ENCODE data around the gene NOD2.

The NOD2 gene

DNA sequence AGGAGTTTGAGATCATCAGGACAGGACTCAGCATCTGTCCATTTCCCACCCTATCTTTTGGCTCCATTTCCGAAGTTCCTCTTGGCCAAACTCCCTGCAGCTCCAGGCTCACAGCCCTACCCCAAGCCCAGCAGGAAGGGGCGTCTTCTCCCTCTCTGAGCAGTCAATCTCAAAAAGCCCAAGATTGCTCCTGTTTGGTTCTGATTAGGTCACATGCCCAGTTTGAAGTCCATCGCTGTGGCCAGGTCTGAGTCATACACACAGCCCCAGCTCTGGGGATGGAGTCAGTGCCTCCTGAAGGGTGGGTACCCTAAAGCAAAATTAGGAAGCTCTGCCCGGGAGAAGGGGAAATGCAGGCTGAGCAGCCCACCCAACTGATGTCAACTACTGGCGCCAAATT lies 36.2 kb upstream of the NOD2 start:
- TF ChIP-seq Cebpa-rat (IDR thresholded peaks at IDR 0.05), result no peak
- Histone ChIP-seq H3K9me3 (no peaks in the 10 kb centered on the region), H3K27me3 (no peaks in the 10 kb centered on the region), H3K4me1 (peaks cover 12% of the 10 kb centered on the region), H3K9ac (no peak overlapping the region), H3K27ac (no peak overlapping the region), H3K4me3 (no peak overlapping the region), H3K36me3 (no peaks in the 10 kb centered on the region), H3K4me2 (peak overlapping the region; percentile 29), H4K20me1 (no peaks in the 10 kb centered on the region)

DNA sequence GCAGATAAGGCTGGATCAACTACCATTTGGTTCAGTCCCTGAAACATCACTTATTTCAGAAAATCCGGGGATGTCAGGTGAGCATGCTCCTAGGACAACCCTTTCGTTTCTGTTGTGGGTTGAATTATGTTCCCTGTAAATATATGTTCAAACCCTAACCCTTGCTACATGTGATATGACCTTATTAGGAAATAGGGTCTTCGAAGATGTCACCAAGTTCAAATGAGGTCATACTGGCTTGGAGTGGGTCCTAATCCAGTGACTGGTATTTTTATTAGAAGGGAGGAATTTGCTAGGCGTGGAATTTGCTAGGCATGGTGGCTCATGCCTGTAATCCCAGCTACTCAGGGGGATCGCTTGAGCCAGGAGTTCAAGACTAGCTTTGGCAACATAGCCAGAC lies 33.6 kb upstream of the NOD2 start:
- Histone ChIP-seq H3K9ac (no peak overlapping the region), H3K4me3 (no peak overlapping the region), H4K20me1 (no peaks in the 10 kb centered on the region), H3K4me2 (no peak overlapping the region), H3K36me3 (no peaks in the 10 kb centered on the region), H3K4me1 (peaks cover 13% of the 10 kb centered on the region), H3K9me3 (no peaks in the 10 kb centered on the region), H3K27me3 (no peaks in the 10 kb centered on the region), H3K27ac (no peak overlapping the region)
- TF ChIP-seq Cebpa-rat (IDR thresholded peaks at IDR 0.05), result no peak

DNA sequence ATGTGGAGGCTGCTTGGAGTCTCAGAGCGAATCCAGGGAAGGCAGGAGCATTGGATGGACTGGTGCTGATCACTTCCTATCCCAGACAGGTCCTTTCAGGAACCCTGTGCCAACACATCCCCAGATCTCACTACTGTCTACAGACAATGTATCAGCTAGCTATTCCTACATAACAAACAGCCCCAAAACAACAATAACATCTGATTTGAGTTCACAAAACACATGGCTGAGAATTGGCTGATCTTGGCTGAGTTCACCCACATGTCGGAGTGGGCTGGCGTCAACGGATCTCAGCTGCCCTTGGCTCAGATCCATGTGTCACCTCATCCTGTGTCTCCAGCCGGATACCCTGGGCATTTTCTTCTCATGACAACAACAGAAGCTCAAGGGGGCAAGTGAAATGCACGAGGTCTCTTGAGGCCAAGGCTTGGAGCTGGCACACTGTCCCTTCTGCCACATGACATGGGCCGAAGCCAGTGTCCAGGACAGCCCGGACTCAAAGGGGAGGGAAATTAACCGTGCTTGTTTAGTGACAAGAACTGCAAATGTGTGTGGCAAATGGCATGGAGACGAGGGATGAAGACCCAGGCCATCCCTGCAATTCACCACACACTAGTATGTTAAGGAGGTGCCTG lies 31.0 kb upstream of the NOD2 start:
- no peak overlapping the region for H3K4me2 ChIP-seq
- H3K9ac ChIP-seq, result no peak overlapping the region
- no peaks in the 10 kb centered on the region for H4K20me1 ChIP-seq
- H3K36me3 ChIP-seq, result no peaks in the 10 kb centered on the region
- no peaks in the 10 kb centered on the region for H3K27me3 ChIP-seq
- no peak overlapping the region for H3K4me3 ChIP-seq
- no peak overlapping the region for H3K27ac ChIP-seq
- H3K4me1 ChIP-seq, result peaks cover 29% of the 10 kb centered on the region
- no peak for TF ChIP-seq Cebpa-rat (IDR thresholded peaks at IDR 0.05)
- no peaks in the 10 kb centered on the region for H3K9me3 ChIP-seq

DNA sequence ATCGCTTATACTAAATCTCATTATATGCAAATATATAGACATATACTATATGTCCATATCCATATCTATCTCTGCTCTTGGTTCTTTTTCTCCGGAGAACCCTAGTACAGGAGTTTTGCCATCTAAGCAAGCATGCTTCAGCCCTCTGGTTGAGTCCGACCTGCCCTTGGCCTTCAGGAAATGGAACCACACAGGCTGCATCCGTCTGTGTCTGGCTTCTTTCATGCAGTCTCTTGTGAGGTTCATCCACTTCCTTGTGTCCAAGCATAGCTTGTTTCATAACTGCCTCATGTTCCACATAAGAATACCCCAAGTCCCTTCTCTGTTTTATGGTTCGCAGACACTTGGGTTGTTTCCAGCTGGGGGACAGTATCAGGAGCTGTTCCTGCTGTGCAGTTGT lies 29.1 kb upstream of the NOD2 start:
- no peak overlapping the region for H3K4me3 ChIP-seq
- no peaks in the 10 kb centered on the region for H4K20me1 ChIP-seq
- H3K27ac ChIP-seq, result no peak overlapping the region
- H3K4me2 ChIP-seq, result no peak overlapping the region
- H3K4me1 ChIP-seq, result peaks cover 38% of the 10 kb centered on the region
- TF ChIP-seq Cebpa-rat (IDR thresholded peaks at IDR 0.05), result no peak
- H3K27me3 ChIP-seq, result no peaks in the 10 kb centered on the region
- H3K9me3 ChIP-seq, result no peaks in the 10 kb centered on the region
- no peaks in the 10 kb centered on the region for H3K36me3 ChIP-seq
- no peak overlapping the region for H3K9ac ChIP-seq

DNA sequence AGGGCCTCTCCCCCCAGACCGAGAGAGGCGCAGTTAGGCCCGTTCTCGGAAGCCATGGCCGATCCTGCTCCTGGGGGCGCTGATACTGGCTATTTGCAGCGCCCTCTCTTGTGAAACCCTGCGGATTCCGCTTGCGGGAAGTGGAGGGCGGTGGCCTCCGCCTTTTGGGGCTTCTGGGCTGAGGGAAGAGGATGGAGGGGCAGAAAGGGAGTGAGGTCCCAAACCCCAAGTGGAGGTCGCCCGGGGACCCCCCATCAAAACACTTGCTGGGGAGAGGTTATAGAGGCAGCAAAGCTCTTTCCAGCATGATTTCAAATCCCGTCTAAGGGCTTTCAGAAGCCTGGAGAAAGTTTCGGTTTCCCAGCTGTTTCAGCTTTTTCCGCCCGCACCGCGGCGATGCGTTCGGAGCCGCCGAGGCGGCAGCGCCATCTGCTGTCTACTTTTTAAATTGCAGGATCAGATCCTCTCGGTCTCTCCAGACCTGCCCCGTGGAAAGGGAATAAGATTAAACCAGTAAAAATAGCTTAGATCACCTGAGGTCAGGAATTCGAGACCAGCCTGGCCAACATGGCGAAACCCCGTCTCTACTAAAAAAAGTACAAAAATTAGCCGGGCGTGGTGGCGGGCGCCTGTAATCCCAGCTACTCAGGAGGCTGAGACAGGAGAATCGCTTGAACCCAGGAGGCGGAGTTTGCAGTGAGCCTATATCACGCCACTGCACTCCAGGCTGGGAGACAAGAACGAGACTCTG lies 28.1 kb upstream of the NOD2 start:
- no peaks in the 10 kb centered on the region for H3K9me3 ChIP-seq
- peak overlapping the region; percentile 57 for H3K9ac ChIP-seq
- H4K20me1 ChIP-seq, result no peaks in the 10 kb centered on the region
- peaks cover 48% of the 10 kb centered on the region for H3K4me1 ChIP-seq
- peak overlapping the region; percentile 61; the same call in 1 of the 2 replicates for H3K27ac ChIP-seq
- H3K4me2 ChIP-seq, result peak overlapping the region; percentile 91
- H3K27me3 ChIP-seq, result no peaks in the 10 kb centered on the region
- H3K36me3 ChIP-seq, result peaks cover 4% of the 10 kb centered on the region; the same call in 1 of the 2 replicates
- TF ChIP-seq Cebpa-rat (IDR thresholded peaks at IDR 0.05), result no peak
- peak overlapping the region; percentile 61 for H3K4me3 ChIP-seq

DNA sequence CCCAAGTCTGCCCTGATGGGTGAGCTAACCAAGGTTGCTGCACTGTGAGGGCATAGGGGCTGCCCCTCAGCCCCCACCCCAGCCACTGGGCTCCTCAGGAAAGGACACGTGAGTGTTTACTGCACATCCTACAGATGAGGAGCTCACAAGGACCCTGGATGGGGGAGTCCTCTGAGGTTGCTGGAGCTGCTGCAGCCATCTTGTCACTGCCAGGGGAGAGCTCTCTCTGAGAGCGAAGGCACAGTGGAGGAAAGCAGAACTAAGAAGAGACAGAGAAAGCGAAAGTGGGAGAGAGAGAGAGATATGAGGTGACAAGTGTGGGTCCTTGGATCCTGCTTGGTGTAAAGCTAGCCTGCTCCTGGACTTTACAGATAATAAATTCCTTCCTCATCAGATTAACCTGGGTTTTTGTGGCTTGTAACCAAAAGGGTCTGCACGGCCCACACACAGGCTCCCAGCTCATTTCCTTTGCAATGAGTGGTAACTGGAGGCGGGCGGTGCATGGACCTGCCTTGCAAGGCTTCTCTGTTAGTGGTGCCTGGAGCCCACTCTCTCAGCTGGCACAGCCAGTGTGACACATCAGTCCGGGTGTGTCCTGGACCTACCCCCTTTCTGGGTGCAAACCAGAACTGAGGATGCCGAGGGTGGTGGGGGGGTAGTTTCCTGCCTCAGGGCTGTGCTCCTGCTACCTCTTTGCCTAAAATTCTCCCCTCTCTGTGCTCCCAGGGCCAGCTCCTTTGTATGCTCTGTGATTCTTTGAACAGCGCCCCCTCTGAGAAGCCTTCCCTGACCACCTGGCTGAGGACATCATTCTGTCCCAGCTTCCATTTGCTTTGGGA lies 26.5 kb upstream of the NOD2 start:
- Histone ChIP-seq H3K36me3 (peaks cover 18% of the 10 kb centered on the region), H3K9me3 (peaks cover 8% of the 10 kb centered on the region), H3K4me2 (peak overlapping the region; percentile 73), H3K27ac (no peak overlapping the region), H4K20me1 (no peaks in the 10 kb centered on the region), H3K27me3 (no peaks in the 10 kb centered on the region), H3K9ac (0 out of 2 replicates have a peak overlapping the region, but pooled peaks have one; percentile 16), H3K4me1 (peaks cover 48% of the 10 kb centered on the region), H3K4me3 (no peak overlapping the region)
- TF ChIP-seq Cebpa-rat (IDR thresholded peaks at IDR 0.05), result no peak

DNA sequence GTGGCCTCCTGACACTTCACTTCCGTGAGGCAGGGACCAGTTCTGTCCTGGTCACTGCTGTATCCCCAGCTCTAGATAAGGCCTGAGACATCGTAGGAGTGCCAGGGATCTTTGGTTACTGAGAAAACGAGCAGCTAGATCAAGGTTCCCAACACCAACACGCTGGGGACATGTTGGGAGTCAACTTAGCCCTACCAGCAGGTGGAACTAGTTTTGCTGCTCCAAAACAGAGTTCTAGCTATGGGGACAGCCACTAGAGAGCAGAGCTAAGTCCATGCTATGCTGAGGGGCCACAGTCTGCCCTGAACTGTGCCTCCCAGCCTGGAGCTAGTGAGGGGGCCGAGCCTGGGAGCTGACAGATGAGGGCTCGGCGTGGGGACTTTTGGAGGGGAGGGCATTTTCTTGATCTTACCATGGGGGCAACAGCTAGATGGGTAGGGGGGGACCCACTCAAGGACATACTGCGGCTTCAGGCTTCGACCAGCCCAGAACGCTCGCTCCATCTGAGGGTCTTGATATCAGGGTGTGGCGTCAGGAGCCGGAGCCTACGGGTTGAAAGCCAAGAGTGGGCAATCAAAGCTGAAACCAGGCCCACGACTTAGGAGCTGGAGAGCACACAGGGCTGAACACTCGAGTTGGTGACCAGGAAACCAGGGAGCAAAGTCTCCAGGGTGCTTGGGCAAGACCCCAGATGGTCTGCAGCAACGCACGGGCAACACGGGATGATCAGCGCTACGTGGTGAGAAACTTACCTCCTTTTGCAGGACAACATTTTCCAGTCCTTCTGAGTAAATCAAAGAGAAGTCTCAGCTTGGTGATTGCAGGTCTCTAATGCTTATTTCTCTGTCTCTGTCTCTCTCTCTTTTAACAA lies 25.7 kb upstream of the NOD2 start:
- Histone ChIP-seq H3K4me3 (no peak overlapping the region), H3K9ac (no peak overlapping the region), H3K4me1 (peaks cover 48% of the 10 kb centered on the region), H3K9me3 (peaks cover 16% of the 10 kb centered on the region), H3K4me2 (peak overlapping the region; percentile 73), H4K20me1 (no peaks in the 10 kb centered on the region), H3K27me3 (no peaks in the 10 kb centered on the region), H3K27ac (peak overlapping the region; percentile 71; the same call in 1 of the 2 replicates), H3K36me3 (peaks cover 26% of the 10 kb centered on the region)
- TF ChIP-seq Cebpa-rat (IDR thresholded peaks at IDR 0.05), result no peak

DNA sequence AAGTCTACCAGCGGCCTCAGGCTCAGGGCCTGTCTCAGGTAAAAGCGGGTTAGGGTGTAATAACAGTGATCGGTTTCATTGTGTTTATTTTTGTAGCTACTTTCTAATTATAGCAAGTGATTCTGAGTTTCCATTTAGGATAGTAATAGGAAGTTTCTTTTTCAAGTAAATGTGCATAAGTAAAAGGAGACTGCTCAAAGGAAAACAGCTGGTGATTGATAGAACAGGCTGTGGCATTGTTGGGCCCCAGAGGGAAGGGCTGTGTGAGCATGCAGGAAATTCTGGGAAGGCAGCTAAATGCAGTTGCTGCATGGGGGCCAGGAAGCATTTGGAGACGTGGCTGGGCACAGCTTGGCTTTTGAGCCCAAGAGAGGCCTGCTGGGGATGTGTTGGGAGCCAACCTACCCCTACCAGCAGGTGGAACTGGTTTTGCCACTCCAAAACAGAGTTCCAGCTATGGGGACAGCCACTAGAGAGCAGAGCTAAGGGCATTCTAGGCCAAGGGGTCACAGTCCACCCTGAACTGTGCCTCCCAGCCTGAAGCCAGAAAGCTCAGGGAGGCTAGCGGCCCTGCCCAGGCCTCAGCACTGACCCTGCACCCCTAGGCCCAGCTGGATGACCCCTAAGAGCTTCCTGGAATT lies 24.9 kb upstream of the NOD2 start:
- TF ChIP-seq Cebpa-rat (IDR thresholded peaks at IDR 0.05), result no peak
- Histone ChIP-seq H3K27ac (peak overlapping the region; percentile 71), H3K9ac (peak overlapping the region; percentile 53; the same call in 1 of the 2 replicates)

More for the DNA sequence above, 24.9 kb upstream of the NOD2 start:
- no peaks in the 10 kb centered on the region for H4K20me1 ChIP-seq
- peaks cover 34% of the 10 kb centered on the region for H3K36me3 ChIP-seq
- H3K4me1 ChIP-seq, result peaks cover 48% of the 10 kb centered on the region
- peaks cover 24% of the 10 kb centered on the region for H3K9me3 ChIP-seq
- H3K4me3 ChIP-seq, result no peak overlapping the region
- peak overlapping the region; percentile 73 for H3K4me2 ChIP-seq
- H3K27me3 ChIP-seq, result no peaks in the 10 kb centered on the region
